GM18519 (cell line): ENCODE results near the gene CES4A.
"Not testable (repeated sequence)": the region's sequence is repeated elsewhere in the genome, so short reads cannot be mapped to it uniquely, and the experiment has no call there.

Experiments
- ATAC-seq: cut with Tn5 transposase; IDR thresholded peaks from one replicate; pipeline ENCODE4 v1.9.1; 2021; ENCODE audit warnings: mild to moderate bottlenecking, moderate library complexity; ENCODE audit not compliant: unreplicated experiment, low FRiP score

Gene CES4A

GRCh38 chr16:66988197-66988788 is at the start of gene CES4A:
TSS of gene CES4A (plus strand) at chr16:66988589. CDS start at chr16:66988773, 184 bp downstream.
- no peak for ATAC-seq

GRCh38 chr16:66939366-66939765 is 49.0 kb upstream of the CES4A start:
- ATAC-seq = no peak

GRCh38 chr16:66940236-66940635 is 48.2 kb upstream of the CES4A start:
- ATAC-seq = no peak

- ATAC-seq = no peak
Observed at GRCh38 chr16:66942981-66943380, 45.4 kb upstream of the CES4A start.

DNA sequence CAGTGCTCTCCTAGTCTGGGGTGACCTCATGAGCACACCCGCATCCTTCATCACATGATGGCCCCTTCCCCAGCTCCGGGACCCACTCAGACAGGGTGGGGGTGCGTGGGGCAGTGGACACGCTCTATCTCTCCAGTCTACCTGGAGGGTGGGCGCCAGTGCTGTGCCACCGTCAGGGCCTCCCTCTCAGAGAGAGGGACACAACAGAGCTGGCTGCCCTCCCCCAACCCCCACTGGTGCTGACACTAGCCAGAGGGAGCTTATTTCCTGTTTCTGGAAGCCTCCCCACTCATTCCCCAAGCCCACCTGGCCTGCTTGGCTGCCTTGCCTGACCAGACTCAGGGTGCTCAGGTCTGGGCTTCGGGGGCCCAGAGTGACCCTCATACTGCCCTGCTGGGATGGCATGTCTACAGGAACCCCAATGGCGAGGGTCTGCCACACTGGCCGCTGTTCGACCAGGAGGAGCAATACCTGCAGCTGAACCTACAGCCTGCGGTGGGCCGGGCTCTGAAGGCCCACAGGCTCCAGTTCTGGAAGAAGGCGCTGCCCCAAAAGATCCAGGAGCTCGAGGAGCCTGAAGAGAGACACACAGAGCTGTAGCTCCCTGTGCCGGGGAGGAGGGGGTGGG is 44.8 kb upstream of the CES4A start:
- no peak for ATAC-seq

DNA sequence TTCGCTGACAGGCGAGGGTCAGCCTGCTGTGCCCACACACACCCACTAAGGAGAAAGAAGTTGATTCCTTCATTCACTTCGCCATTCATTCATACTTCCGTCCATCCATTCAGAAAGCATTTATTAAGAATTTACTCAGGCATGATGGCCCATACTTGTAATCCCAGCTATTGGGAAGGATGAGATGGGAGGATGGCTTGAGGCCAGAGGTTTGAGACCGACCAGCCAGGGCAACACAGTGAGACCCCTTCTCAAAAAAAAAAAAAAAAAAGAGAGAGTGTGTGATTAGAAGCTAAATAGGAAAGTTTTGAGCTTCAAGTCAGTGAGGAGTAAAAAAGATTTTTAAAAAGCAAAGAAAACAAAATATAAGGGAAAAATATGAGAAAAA is 44.3 kb upstream of the CES4A start:
- no peak for ATAC-seq

- ATAC-seq = not testable (repeated sequence)
Observed at GRCh38 chr16:66944971-66945370, 43.4 kb upstream of the CES4A start.

DNA sequence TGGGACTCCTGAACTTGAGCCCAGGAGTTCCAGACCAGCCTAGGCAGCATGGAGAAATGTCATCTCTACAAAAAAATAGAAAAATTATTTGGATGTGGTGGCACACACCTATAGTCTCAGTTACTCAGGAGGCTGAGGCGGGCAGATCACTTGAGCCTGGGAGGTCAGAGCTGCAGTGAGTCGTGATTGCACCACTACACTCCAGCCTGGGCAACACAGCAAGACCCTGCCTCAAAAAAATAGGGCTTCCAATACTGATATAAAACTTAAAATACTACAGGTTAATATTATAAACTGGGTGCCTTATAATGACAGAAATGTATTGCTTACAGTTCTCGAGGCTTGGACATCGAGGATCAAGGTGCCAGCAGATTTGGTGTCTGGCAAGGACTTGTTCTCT is 42.5 kb upstream of the CES4A start:
- ATAC-seq = no peak

- no peak for ATAC-seq
Observed at GRCh38 chr16:66946541-66946940, 41.8 kb upstream of the CES4A start.

- ATAC-seq = no peak
Observed at GRCh38 chr16:66946974-66947301, 41.5 kb upstream of the CES4A start.

DNA sequence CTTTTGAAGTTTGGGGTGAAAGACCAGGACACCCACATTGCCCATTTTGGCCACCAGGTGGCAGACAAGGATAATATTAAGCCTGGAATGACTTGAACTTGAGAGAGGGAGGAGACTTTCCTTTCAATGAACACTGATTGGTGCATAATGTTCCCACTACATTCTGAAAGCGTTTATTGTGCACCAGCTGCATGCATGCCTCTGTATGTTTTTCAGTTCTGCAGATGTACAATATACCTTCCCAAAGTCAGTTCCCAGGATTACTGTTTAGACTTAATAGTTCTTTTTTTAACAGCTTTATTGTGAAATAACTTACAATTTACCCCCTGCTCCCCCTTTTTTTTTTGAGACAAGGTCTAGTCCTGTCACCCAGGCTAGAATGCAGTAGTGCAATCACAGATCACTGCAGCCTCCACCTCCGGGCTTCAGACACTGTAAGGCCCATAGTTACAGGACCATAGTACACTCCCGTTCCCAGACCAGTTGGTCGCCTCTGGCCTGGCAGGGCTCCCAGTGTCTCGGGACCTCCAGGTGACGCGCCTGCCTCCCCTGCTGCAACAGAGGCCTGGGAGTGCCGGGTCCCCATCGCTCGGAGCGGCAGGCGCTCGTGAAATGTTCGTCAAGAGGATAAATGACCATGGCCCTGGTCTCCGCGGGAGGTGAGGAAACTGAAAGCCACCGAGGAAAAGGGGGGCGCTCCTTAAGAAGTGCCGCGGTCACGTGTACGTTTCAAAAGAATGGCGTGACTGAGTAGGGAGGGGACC is 40.9 kb upstream of the CES4A start:
- no peak for ATAC-seq

- ATAC-seq = no peak
Observed at GRCh38 chr16:66948134-66948836, 40.1 kb upstream of the CES4A start.

DNA sequence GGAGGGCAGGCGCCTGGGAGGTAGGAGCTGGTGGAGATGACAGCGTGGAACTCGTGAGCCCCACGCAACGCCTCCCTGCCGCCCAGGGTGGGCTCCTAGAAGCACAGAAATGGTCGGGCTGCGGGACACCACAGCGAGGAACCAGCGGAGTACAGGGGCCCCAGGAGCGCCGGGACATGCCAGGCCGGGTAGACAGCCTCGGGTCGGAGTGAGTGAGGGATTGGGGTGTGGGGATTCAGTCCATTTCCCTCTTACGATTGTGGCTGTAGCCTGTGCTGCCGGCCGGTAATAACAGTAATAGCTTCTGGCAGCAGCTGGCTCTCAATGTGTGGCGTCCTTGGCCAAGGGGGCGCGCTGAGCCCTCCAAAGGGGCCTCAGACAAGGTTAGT is 39.6 kb upstream of the CES4A start:
- no peak for ATAC-seq

DNA sequence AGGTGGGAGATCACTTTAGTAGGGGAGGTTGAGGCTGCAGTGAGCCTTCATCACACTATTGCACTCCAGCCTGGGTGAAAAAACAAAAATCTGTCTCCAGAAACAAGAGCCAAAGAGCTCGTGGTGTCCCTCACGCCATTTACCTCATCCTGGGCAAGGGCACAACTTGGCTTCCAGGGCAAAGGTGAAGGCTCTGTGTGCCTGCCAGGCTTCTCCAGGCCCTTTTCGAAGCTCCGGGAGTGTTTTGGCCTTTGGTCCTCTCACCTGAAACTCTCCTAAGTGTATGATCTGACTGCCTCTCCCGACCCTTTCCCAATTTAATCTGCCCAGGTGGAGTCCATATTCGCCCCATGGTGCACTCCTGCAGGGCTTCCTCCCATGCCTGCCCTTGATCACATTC is 38.9 kb upstream of the CES4A start:
- ATAC-seq = no peak

DNA sequence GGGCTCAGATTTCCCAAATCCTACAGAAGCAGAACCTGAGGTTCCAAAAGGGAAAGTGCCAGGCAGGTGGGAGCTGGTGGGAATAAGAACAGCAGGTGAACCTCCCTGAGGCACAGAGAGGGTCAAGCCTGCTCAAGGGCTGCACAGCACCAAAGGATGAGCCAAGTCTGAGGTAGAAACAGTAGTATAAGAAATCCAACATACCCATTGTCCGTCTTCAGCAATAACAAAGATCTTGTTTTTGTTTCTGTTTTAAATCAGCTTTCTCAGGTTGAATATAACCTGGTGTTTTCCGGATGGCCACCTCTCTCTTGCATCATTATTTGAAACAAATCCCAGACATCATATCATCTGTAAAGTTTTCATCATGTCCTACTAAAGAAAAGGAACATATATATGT is 38.0 kb upstream of the CES4A start:
- no peak for ATAC-seq

DNA sequence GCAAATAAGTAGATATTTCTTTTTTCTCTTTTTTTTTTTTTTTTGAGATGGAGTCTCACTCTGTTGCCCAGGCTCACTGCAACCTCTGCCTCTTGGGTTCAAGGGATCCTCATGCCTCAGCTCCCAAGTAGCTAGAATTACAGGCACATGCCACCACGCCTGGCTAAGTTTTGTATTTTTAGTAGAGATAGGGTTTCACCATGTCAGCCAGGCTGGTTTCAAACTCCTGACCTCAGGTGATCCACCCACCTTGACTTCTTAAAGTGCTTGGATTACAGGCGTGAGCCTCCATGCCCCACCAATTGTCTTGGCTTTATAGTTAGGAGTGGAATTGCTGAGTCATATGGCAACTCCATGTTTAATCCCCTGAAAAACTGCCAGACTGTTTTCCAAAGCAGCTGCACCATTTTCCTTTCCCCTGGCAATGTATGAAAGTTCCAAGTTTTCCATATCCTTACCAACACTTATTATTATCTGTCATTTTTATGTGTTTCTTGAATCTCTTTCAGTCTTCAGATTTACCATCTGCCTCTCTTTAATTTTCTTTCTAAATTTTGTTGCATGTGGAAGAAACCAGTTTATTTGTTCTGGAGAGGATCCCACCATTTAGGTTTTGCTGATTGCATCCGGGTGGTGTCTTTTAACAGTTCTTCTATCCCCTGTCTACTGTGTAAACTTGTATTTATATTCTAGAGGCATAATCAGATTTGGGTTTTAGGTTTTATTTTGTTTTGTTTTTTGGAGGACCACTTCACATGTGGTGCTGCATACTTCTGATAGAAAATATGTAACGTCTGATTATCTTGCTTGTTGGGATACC is 37.2 kb upstream of the CES4A start:
- ATAC-seq = no peak

- ATAC-seq = no peak
Observed at GRCh38 chr16:66952430-66953110, 35.8 kb upstream of the CES4A start.

- ATAC-seq = no peak
Observed at GRCh38 chr16:66953462-66954096, 34.8 kb upstream of the CES4A start.

GRCh38 chr16:66954097-66954659 is 34.2 kb upstream of the CES4A start:
- ATAC-seq = no peak
